NCI-H146 treated with DMSO at 0.1 percent for 48 hours (cell line): ENCODE measurements around the gene CCNG1.
"Not testable (repeated sequence)": the region's sequence is repeated elsewhere in the genome, so short reads cannot be mapped to it uniquely, and the experiment has no call there.

Source experiments
- DNase-seq: peaks from one replicate; lab custom pipeline; 2025; ENCODE audit not compliant: unreplicated experiment; lab: John Stamatoyannopoulos, UW

Gene CCNG1, protein sequence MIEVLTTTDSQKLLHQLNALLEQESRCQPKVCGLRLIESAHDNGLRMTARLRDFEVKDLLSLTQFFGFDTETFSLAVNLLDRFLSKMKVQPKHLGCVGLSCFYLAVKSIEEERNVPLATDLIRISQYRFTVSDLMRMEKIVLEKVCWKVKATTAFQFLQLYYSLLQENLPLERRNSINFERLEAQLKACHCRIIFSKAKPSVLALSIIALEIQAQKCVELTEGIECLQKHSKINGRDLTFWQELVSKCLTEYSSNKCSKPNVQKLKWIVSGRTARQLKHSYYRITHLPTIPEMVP

GRCh38 chr5:163437309-163438182 lies at the start of gene CCNG1:
CCNG1 (plus strand) TSS chr5:163437595; CDS start chr5:163439257, 1,662 bp downstream.
- peak; percentile 90 for DNase-seq

- no peak for DNase-seq
Observed at GRCh38 chr5:163395792-163396191, 41.6 kb upstream of the CCNG1 start.

GRCh38 chr5:163396818-163397340 lies 40.5 kb upstream of the CCNG1 start:
- DNase-seq = not testable (repeated sequence)

- DNase-seq = no peak
Observed at GRCh38 chr5:163397354-163397753, 40.0 kb upstream of the CCNG1 start.

DNA sequence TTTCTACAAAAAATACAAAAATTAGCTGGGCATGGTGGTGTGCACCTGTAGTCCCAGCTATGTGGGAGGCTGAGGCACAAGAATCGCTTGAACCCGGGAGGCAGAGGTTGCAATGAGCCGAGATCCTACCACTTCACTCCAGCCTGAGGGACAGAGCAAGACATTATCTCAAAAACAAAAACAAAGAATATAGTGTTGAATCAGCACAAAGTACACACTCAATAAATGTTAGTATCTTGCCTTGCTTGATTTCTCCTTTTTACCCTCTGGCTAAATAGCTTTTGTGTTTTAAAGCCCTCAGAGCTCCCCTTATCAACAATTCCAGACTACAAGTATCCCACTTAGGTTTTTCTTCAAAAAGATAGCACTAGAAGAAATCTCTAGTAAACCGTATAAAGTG lies 37.5 kb upstream of the CCNG1 start:
- DNase-seq = no peak

- no peak for DNase-seq
Observed at GRCh38 chr5:163401271-163401670, 36.1 kb upstream of the CCNG1 start.

GRCh38 chr5:163402007-163402406 lies 35.4 kb upstream of the CCNG1 start:
- DNase-seq = no peak

DNA sequence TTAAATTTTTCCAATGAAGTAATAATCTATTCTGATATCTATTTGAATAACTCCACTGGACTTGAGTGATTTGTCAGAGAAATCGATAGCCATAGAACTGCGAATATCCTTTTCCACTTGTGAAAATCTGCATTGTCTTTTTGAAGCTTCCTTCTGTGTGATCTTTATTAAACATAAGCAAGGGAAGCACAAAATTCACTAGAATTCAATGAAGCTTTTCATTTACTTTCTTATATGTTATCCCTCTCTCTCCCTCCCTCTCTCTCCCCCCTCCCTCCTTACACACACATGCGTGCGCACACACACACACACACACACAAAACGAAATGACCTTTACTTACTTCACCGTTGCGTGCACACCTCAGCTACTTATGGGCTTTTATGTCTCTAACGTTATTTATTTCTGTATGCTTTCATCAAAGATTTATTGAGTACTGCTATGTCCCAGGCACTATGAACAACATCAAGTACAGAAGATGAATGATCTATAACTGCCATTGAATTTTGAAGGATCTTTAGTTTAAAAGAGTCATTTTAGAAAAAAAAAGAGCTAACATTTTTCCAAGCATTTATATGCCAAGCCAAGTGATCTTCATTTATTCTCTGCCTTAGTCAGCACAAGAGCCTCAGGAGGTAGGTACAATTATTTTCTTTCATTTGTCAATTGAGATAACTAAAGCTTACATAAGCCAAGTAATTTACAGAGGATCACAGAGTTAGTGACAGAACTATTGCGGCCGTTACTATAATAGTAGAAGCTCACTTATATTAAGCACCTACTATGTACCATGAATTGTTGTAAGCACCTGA lies 32.8 kb upstream of the CCNG1 start:
- DNase-seq = no peak

DNA sequence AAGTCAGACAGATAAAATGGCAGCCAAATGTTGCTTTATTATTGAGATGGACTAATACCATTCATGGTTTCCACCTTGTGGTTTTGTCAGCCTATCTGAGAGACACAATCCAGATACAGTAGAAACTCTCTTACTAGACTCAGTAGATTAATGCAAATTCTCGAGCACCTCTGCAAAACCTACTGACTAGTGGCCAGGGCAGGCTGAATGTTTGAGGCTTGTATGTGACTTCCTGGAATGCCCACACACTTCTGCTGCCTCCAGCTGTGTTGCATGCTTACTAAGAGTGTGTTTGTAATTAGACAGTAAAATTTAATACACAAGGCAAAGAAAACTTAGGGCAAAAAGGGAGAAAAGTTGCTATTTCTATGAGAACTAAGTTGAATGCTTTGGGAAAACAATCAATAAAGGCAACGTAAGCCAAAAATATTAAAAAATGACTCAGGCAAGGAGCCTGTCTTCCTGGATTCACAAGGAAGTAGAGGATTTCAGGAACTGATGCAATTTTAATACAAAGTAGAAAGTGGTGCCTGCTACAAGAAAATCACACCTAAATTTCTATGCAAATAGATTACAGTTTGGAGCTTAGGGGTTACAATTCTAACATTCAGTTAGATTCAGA lies 30.2 kb upstream of the CCNG1 start:
- no peak for DNase-seq

- peak; percentile 0 for DNase-seq
Observed at GRCh38 chr5:163408311-163408923, 29.0 kb upstream of the CCNG1 start.

GRCh38 chr5:163409384-163409783 lies 28.0 kb upstream of the CCNG1 start:
- no peak for DNase-seq

DNA sequence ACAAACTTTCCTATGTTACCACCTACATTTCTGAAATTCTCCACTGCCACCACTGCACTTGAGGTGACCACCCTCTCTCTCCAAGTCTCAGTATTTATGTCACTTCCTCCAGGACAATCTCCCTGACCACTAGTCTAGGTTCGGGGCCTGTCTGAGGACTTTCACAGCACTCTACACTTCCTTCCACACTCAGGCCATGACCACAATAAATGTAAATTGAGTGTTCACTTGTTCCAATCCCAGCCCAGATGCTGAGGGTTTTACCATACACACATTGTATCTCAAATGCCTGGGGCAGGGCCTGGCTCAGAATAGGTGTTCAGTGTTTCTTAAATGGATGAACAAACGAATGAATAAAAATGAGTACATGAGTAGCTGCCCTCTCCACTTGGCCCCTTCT lies 26.9 kb upstream of the CCNG1 start:
- no peak for DNase-seq

GRCh38 chr5:163415673-163416072 lies 21.7 kb upstream of the CCNG1 start:
- peak; percentile 15 for DNase-seq

- DNase-seq = no peak
Observed at GRCh38 chr5:163424836-163425235, 12.6 kb upstream of the CCNG1 start.

- not testable (repeated sequence) for DNase-seq
Observed at GRCh38 chr5:163426128-163426527, 11.3 kb upstream of the CCNG1 start.

DNA sequence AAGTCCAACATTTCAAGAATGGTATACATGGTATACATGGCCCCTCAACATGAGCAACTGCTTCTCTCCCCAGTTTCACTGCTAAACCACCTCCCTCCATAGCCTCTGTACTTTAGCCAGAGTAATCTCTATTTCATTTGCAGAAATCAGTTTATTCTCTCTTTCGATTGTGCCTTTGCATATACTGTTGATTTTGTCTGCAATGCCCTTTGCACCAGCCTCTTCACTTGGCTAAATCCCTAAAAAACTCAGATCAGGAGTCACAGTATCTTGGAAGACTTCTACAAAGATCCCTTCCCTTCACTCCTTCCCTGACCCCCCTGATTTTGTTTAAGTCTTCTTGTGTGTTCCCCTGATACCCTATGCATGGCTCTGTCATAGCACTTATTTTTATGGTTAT lies 4.9 kb upstream of the CCNG1 start:
- no peak for DNase-seq

DNA sequence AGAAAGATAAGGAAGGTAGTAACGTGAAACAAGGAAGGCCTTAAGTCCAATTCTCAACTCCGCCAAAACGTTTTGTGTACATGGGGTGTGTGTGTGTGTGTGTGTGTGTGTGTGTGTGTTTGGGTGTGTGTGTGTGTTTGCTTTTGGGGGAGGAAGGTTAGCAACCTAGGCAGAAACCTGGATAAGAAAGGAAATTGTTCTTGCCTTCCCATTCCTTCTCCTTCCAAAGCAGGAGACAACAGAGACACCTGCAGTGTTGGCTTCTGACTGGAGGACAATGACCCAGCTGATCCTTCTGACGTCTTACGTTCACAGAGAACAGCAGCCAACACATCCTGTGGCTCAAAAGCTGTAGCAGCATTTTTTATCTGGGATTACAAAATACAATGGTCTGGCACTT lies 4.1 kb upstream of the CCNG1 start:
- DNase-seq = no peak

DNA sequence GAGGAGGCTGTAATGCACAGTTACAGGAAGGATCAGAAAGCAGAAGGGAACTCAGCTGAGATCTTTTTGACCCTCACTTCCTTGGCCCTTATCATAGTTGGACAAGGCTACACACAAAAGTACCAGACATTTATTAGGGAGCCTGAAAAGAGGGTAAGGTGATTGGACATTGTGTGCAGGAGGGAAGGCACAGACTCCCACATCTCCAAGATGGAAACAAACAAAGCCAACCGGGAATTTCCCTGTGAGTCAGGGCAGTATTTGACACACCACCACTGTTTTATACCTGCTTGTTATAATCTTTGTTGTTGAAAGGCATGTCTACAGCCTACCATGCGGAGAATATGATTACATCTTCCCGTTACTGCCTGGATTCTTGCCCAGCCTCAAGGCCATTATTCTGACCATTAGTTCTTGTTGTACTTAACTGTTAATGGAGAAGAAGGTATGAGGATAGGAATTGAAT lies 3.0 kb upstream of the CCNG1 start:
- no peak for DNase-seq

GRCh38 chr5:163436515-163436914 lies 880 bp upstream of the CCNG1 start:
- no peak for DNase-seq

DNA sequence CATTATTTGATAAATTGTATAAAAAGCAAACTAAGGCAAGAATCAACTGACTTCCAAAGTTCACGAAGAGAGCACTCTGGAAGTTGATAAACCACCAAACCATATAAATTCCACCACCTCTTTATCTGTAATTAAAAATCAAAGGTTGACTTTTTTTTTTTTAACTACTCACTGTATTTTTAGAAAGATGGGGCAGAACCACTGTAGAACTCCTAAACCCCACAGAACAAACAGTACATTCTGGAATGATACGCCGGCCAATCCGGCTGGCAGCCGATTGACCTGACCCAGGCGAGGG lies 435 bp upstream of the CCNG1 start:
- no peak for DNase-seq

DNA sequence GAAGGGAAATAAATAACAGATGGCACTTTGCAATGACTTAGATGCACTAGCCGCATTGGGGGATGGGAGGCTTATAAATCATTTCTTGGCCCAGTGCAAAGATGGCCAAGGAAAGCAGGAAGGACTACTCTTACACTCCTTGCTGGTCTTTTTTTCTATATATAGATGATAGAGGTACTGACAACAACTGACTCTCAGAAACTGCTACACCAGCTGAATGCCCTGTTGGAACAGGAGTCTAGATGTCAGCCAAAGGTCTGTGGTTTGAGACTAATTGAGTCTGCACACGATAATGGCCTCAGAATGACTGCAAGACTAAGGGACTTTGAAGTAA lies 1.7 kb downstream of the CCNG1 start:
- DNase-seq = no peak
